Measurements from ENCODE around the gene FBXL7. TPM values are rescaled to one million over a fixed set of nuclear protein-coding genes. Genes with fewer than 3 reads are reported as not detected.

Gene FBXL7
- total and polyA plus RNA-seq, 9 of the 15 experiments (the other 6 are each of a cell fraction or from before 2014, with no cell fraction given), result 0.04 to 0.08 TPM; not detected in 7

- Histone ChIP-seq H3K9ac (ENCODE audit: insufficient read depth in 1 of 2, low read depth in 2 of 2, low read length in 2 of 2) (no peak overlapping the region), H3K36me3 (ENCODE audit: control insufficient read depth, insufficient read depth, low read length) (no peaks in the 10 kb centered on the region), H3K4me1 (replicated peaks in 1 of 2; ENCODE audit: control insufficient read depth in 2 of 2, insufficient read depth in 2 of 2, low read length in 2 of 2) (no peaks in the 10 kb centered on the region), H2AFZ (ENCODE audit: low read depth, low read length) (no peak overlapping the region), H3K79me2 (ENCODE audit: control insufficient read depth, insufficient read depth, low read length) (no peaks in the 10 kb centered on the region), H3K4me2 (ENCODE audit: insufficient read depth, low read length) (no peak overlapping the region), H3K9me3 (replicated peaks; ENCODE audit: control insufficient read depth, insufficient read depth, low read depth, low read length) (no peaks in the 10 kb centered on the region), H3K27me3 (ENCODE audit: control insufficient read depth in 2 of 2, insufficient read depth in 2 of 2, low read length in 2 of 2) (no peaks in the 10 kb centered on the region), H3K27ac (ENCODE audit: extremely low read depth, low read depth, low read length) (no peak overlapping the region), H3K9me1 (ENCODE audit: control insufficient read depth, insufficient read depth, low read length) (no peaks in the 10 kb centered on the region), H4K20me1 (replicated peaks; ENCODE audit: control insufficient read depth, insufficient read depth, low read length) (no peaks in the 10 kb centered on the region), H3K4me3 (no peak overlapping the region)
- intact Hi-C loops (cut with micrococcal nuclease), result no loop called here
- ATAC-seq (no peak), DNase-seq (ENCODE audit: extremely low read depth in 1 of 4, low spot score in 3 of 4) (no peak), FAIRE-seq (no peak)
- TF ChIP-seq ZNF146 (CRISPR knock-in tag; IDR thresholded peaks at IDR 0.05; ENCODE audit: unreplicated experiment) (no peak), LARP7 (IDR thresholded peaks at IDR 0.05) (no peak), SP1 (CRISPR knock-in tag; IDR thresholded peaks at IDR 0.05) (no peak), NR2F6 (CRISPR knock-in tag; IDR thresholded peaks at IDR 0.05) (no peak), ZNF224 (CRISPR knock-in tag; IDR thresholded peaks at IDR 0.05) (no peak)
- in situ Hi-C loops (cut with MboI), result no loop called here
- 5% methylated on average over 3 of the region's 3 CpGs for WGBS (ENCODE audit: insufficient coverage, low coverage, missing lambda C conversion rate)
- CTCF ChIA-PET (ENCODE audit: low intra/inter-chr PET ratio), result no interaction called here
- POLR2A ChIA-PET, result no interaction called here
- BruUV-seq (replicated peaks), result no TSS peak
Measured at GRCh38 chr5:15526413-15526812, 26.4 kb downstream of the FBXL7 start.

- no TSS peak for BruUV-seq (replicated peaks)
- Histone ChIP-seq H3K27me3 (ENCODE audit: control insufficient read depth in 2 of 2, insufficient read depth in 2 of 2, low read length in 2 of 2) (no peaks in the 10 kb centered on the region), H3K9me1 (ENCODE audit: control insufficient read depth, insufficient read depth, low read length) (no peaks in the 10 kb centered on the region), H3K4me3 (no peak overlapping the region), H3K36me3 (ENCODE audit: control insufficient read depth, insufficient read depth, low read length) (no peaks in the 10 kb centered on the region), H3K4me1 (replicated peaks in 1 of 2; ENCODE audit: control insufficient read depth in 2 of 2, insufficient read depth in 2 of 2, low read length in 2 of 2) (no peaks in the 10 kb centered on the region), H3K4me2 (ENCODE audit: insufficient read depth, low read length) (no peak overlapping the region), H3K9me3 (replicated peaks; ENCODE audit: control insufficient read depth, insufficient read depth, low read depth, low read length) (no peaks in the 10 kb centered on the region; the same call in 1 of the 2 replicates), H3K79me2 (ENCODE audit: control insufficient read depth, insufficient read depth, low read length) (no peaks in the 10 kb centered on the region), H3K27ac (ENCODE audit: extremely low read depth, low read depth, low read length) (no peak overlapping the region), H2AFZ (ENCODE audit: low read depth, low read length) (no peak overlapping the region), H4K20me1 (replicated peaks; ENCODE audit: control insufficient read depth, insufficient read depth, low read length) (no peaks in the 10 kb centered on the region), H3K9ac (ENCODE audit: insufficient read depth in 1 of 2, low read depth in 2 of 2, low read length in 2 of 2) (no peak overlapping the region)
- ChIA-PET CTCF (ENCODE audit: low intra/inter-chr PET ratio) (no interaction called here), POLR2A (no interaction called here)
- FAIRE-seq, result no peak
- no peak for DNase-seq (ENCODE audit: extremely low read depth in 1 of 4, low spot score in 3 of 4)
- in situ Hi-C loops (cut with MboI) (no loop called here), intact Hi-C loops (cut with micrococcal nuclease) (no loop called here)
- ATAC-seq, result no peak
- WGBS (ENCODE audit: insufficient coverage, low coverage, missing lambda C conversion rate), result 2% methylated on average over 3 of the region's 3 CpGs
- no peak for TF ChIP-seq PCBP2 (IDR thresholded peaks at IDR 0.05; ENCODE audit: low read depth, low read length, poor library complexity, severe bottlenecking)
- no peak for TF ChIP-seq KDM5B (IDR thresholded peaks at IDR 0.05; ENCODE audit: insufficient replicate concordance, low read depth, low read length)
- no peak for TF ChIP-seq ZNF609 (CRISPR knock-in tag; IDR thresholded peaks at IDR 0.05; ENCODE audit: borderline replicate concordance)
- no peak for TF ChIP-seq E2F8 (IDR thresholded peaks at IDR 0.05; ENCODE audit: low read depth, partially characterized antibody)
Measured at GRCh38 chr5:15528476-15528875, 28.5 kb downstream of the FBXL7 start.

All from K562 (cell line).